Posterior cingulate gyrus (tissue), 11 donors: ENCODE measurements around the gene LYRM9.
"Not testable (repeated sequence)": the region's sequence is repeated elsewhere in the genome, so short reads cannot be mapped to it uniquely, and the experiment has no call there.

Experiments
- DNase-seq, 10 donors: peaks; one replicate each; pipeline versions ENCODE4 v3.0.0 to v3.0.0-alpha.2; 2020 to 2021; ENCODE audit warnings: mixed read lengths in 3 of 10
- intact Hi-C: fragments of 100-400 bp; cut with DNase I; formaldehyde crosslinking; loops from one replicate; pipeline ENCODE4 v1.15.1; 2023

The LYRM9 gene

DNA sequence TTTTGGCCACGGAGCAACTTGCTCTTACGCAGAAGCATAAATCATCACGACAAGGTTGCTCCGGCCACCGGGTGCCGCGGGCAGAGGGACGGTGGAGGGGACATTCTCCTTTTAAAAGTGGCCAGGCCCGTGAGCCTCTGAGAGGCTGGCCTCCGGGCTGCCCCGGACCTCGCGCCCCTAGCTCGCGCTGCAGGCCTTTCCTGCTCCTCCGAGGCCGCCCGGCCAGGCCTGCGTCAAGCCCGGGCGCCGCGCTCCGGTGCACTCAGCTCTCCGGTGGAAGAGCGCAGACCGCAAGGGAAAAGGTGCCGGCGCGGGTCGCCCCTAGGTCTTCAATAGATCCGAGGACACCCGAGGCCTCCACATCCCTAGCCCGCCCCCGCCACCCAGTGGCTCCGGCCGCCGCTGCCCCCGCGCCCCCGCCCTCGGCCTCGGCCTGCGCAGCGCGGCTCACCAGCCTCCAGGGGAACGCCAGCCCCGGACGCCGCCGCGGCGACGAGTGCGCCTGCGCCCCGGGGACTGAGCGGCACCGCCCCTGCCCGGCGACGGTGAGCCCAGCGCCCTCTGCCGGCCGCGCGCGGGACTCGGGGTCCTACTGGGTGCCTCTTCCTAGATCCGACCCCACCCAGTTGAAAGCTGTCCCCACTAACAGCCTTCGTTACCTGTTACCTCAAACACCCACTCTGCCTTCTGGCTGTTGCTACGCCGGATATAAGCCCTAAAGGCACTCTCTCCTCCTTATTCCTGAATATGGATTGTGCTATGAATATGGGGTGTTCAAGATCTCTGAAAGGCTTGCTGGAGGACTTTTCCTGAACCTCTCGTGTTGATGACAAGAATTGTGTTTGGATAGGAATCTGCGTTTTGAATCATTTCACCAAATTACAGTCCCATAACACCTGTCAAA, at the start of gene LYRM9:
Gene LYRM9 (minus strand): TSS at position 500 of the 904 bp plus-strand sequence. CDS start 10,671 bp downstream, outside the sequence.
- intact Hi-C loops: loop anchor here (5.0 kb wide), 5 partner anchors 104 to 359 kb away; partner anchors contain the start of gene NLK
- DNase-seq: peak; percentile 85 to 99 (median 89)

DNA sequence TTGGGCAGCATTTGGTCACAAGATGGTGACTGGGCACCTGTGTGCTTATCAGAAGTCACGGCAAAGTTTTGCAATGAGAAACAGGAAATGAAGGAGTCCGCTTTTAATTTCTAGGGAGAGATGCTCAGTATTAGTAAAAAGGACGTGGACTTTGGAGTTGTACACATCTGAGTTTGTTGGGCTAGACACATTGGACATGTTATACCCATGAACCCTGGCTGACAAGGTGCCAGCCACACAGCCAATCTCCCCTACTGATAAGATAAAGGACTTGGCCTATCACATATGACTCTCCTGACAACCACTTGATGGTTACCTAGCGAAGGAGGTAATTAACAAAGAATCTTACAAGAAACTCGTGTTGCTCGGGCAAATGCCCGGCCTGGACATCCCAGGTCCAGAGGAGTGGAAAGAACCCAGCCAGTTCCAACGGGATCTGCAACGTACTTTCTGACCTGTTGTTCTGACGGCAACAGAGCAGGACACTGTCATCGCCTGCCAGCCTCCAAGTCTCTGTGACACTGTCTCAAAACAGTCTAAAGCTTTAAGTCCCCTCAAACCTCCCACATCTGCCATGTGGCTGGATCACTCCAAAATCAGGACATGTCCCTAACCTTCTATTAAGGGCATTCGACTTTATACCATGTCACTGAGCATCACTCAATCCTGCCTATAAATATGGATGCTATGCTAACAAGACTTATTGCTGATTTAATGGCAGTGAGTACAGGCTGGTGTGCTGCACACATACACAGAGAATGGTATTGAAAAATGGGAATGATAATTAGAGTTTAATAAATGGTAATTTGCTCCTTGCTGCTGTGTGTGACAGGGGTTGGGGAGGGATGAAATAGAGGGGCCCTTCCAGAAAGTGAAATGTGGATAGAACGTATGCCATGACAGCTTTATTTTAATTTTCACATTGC, 47.6 kb upstream of the LYRM9 start:
- intact Hi-C loops: no loop called here
- no peak for DNase-seq

DNA sequence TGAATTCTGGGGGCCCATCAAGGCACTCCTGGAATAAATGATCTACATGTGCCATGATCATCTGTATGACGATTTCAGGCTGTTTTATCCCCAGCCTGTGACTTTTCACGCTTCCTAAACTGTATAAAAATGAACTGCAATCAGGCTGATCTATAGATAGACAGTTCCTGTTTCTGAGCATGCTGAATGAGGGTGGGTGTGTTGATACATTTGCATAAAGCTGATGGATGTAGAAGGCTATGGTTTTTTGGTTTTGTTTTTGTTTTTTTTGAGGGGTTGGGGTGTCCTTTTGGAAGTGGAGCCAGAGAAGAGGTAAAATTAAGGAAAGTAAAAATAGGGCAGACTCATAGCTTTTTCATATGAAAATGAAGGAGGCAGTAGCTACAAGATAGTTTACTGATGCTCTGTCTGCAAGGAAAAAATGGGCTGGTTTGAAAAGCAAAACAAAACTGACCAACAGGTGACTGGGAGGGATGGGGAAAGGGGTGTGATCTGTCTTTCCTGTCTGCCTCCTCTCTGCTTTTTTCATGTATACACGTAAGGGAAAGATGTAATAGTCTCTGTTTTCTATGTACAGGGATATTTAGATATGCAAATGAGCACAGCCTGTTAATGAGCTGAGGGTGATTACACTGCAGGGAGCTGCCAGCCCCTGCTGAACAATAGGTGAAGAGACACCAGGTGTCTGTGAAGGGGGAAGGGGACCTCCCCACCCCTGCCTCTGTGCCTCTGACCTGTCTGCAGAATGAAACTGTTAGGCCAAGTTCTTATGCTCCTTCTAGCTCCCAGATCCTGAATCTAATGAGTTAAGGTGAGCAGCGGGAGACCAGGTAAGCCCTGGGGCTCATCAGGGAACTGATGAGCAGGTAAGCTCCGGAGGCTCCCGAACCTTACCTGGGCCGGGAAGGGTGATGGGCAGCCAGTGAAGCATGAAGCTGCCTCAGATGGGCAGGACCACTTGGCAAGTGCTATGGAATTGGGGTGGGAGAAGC, 46.6 kb upstream of the LYRM9 start:
- DNase-seq: no peak
- intact Hi-C loops: no loop called here

DNA sequence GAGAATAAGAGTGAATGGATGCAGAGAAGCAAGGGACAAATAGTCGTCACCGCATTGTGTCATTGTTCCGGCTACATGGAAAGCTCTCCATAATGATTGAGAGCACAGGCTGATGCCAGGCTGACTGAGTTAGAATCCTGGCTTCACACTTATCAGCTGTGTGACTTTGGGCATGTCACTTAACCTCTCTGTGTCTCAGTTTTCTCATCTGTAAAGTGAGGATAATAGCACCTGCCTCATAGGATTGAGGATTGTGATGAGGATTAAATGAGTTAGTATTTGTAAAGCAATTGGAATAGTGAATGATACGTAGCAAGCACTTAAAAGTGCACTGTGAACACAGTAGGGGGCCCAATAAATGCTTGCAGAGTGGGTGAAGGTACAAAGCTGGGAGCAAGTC, 45.7 kb upstream of the LYRM9 start:
- intact Hi-C loops: no loop called here
- DNase-seq: no peak

DNA sequence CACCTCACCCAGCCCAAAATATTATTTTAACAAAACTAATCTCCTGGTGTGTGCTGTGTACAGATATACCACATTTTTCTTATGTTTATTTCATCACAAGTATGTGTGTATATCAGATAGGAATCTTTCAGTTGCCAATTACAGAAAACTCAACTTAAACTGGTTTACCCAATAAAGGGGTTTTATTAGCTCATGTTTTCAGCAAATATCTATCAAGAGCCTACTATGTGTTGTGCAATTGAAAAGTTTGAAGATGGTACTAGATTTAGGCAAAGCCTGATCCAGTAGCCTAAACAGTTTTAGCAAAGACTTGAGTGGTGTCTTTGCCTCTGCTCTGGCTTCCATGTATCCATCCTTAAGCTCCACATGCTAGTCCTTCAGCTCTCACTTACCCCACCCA, 45.1 kb upstream of the LYRM9 start:
- DNase-seq: no peak
- intact Hi-C loops: no loop called here

DNA sequence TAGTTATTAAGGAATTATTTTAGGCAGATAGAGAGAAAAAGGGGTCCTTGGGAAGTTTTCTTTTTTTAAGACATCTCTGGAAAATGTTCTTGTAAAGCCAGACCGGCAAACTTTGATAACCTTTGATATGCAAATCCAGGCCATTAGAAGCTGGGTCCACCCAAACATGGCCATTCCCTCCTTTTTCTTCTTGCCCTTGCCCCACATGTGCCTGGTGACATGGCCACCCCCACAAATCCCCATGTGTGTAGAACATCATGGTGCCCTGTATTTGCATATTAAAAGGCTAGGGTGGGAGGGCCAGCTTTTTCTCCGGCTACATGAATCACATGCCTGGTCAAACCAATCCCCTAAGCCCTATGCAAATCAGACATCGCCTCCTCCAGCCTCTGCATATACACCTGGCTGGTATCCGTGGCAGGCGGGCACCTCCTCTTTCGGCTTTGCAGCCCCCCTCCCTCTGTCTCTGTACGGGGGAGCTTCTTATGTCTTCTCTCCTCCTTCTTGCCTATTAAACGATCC, 43.9 kb upstream of the LYRM9 start:
- DNase-seq: no peak
- intact Hi-C loops: no loop called here

DNA sequence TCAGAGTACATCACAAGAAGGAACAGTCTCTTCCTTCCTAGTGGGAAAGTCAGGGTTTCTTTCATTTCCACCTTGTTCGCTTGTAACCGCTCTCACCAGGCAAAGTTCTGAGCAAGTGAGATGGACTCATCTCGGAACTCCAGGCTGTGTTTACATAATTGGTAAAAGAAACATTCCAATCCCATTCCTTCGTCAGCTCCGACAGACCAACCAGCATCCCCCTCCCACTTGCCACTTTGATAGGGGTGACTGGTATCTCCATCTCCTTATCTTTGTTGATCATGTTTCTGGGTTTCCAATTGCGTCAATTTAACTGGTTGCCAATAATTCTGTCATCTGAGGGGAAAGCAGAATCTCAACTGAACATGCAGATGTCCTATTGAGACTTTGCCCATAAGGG, 36.8 kb upstream of the LYRM9 start:
- no peak for DNase-seq
- intact Hi-C loops: no loop called here

DNA sequence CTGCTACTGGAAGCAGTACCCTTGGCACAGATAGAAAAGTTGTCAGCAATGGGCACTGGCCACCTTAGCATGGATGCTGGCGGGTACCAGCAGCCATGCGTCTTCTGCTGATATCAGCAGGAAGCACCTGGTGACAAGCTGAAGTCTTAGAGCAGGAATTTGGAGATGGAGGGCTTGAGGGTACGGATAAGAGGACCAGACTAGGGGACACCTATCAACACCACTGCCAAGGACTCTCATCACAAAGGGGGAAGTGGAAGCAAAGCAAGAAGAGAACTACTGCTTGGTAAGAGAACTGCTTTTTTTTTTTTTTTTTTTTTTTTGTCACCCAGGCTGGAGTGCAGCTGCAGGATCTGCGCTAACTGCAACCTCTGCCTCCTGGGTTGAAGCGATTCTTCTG, 35.4 kb upstream of the LYRM9 start:
- peak in 1 of 10 donors; percentile 10 for DNase-seq
- intact Hi-C loops: no loop called here

DNA sequence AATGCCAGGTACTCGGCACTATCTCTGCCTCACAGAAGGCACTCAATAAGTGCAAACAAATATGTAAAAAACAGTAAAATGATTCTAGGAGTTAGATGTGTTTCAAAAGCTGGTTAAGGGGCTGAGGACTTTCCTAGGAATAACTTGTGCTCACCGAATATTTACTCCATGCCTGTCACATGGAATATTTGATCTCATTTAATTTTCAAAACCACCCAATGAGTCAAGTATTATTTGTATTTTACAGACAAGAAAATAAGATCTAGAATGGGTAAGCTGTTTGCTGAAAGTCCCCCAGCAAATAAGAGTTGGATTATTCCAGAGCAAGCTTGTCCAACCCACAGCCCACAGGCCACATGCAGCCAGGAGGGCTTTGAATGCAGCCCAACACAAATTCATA, 34.6 kb upstream of the LYRM9 start:
- intact Hi-C loops: no loop called here
- DNase-seq: peak in 1 of 10 donors; percentile 2

DNA sequence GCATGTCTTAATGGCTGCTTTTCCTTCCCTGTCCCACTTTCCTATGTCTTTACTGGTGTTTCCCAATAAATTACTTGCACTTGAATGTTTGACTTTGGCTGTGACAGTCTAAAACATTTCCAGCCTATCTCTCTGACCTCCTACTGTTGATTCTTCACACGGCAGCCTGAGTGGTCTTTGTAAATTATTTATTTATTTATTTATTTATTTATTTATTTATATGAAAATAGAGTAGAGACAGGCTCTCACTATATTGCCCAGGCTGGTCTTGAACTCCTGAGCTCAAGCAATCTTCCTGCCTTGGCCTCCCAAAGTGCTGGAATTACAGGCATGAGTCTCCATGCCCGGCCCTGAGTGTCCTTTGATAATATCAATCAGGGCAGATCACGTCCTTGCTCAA, 28.4 kb upstream of the LYRM9 start:
- DNase-seq: no peak
- intact Hi-C loops: no loop called here

DNA sequence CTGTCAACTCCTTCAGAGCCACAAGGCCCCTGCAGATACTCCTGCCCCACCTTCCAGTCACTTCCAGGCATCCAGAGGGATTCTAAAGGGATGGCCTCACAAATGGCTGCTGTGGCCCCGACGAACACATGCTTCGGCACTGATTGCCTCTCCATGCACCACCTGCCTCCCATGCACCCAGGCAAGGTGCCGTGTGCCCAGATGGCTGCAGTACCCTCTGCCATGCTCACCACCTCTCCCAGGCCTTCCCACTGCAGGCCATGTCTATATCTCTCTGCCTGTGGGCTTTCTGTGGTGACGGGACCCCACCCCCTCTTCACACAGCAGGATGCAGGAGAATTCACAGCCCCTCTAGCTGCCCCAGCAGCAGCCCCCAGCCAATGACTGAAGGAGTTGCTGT, 27.9 kb upstream of the LYRM9 start:
- no peak for DNase-seq
- intact Hi-C loops: no loop called here

DNA sequence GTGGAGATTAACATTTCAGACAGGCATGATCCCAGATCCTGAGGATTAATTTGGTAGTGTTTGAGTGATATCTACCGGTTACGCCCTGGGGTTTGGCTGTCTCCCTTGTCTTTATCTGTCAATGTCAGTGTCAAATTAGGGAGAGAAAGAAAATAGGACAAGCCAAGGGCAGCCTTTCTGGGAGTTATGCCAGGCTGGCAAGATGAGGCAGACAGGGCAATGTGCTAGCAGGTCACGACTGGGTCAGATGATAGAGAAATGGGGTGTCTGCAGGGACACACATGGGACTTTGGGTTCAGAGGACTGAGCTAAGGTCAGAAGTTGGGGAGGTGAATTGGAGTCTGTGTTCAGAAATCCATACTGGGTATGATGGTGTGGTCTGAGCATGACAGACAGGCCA, 27.4 kb upstream of the LYRM9 start:
- intact Hi-C loops: no loop called here
- no peak for DNase-seq

DNA sequence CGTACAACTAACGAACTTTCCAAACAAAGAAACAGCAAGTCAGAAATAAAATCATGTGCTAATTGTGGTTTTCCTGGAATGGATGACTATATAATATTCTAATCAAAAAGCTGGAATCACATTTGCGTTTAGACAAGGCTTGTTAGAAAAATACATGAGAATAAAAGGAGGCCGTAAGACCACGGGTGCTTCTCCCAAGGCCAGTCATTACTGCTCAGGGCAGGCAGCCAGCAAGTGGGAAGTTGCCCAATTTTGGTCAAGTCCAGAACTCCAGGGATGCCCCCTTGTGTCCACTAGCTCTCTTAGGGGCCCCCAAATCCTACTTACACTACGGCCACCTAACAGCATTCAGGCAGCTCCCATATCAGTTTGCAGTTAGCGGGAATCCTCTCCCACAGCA, 25.9 kb upstream of the LYRM9 start:
- intact Hi-C loops: no loop called here
- DNase-seq: no peak

DNA sequence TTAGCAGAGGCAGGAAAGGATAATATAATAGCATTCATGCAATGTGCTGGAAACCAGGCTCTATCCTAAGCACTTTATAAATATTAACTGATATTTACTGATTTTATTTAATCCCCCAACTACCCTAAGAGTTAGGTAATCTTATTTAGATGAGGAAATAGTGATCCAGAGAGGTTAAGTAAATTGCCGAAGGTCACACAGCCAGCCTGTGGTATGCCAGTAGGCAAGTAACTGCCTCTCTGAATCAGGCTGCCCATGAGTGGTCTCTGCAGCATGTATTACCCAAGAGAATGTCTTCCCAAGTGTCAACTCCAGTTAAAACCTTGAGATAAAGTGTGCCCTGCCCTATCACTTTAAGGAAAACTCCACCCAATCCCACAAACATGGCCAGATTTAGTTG, 25.3 kb upstream of the LYRM9 start:
- DNase-seq: no peak
- intact Hi-C loops: no loop called here

DNA sequence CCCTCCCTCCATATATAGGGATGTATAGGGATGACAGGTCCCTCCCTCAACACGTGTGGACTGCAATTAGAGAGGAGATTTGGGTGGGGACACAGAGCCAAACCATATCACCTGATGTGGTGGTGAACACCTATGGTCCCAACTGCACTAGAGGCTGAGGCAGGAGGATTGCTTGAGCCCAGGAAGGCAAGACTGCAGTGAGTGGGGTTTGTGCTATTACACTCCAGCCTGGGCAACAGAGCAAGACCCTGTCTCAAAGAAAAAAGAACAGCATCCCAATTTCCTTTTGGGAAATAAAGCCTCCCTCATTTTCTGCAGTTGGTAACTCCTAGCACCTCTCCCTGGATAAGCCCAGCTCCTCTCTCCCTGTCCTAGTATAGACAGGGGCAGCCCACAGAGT, 23.8 kb upstream of the LYRM9 start:
- DNase-seq: no peak
- intact Hi-C loops: no loop called here

DNA sequence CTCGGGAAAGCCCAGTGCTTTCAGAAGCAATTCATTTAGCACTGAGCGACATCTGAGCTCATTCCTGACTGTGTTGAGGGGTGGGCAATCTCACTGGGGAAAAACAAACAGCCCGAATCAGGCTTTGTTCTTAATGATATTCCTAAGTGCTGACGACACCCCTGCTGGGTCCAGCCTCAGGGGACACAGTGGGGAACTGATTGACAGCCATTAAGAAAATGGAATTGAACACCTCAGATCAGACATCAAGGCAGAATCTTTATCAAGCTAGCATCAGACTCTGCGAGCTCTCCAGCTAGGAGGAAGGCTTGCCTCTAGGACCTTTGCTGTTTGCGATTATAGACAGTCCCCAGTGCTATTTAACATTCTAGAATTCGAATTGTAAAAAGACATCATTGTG, 22.5 kb upstream of the LYRM9 start:
- no peak for DNase-seq
- intact Hi-C loops: no loop called here

DNA sequence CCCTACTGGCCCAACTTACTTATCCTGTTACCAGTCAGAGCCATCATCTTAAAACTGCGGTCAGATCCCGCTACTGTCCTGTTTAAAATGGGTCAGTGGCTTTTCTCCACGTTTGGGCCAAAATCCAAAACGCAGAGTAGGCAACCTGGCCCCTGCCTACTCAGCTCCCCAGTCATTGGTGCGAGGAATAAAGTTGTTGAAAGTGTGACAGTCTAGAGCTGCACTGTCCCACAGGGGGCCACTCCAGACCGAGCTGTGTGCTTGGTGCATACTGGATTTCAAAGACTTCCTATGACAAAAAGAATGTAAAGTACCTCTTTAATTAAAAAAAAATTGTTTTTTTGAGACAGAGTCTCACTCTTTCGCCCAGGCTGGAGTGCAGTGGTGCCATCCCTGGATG, 21.2 kb upstream of the LYRM9 start:
- intact Hi-C loops: no loop called here
- no peak for DNase-seq

DNA sequence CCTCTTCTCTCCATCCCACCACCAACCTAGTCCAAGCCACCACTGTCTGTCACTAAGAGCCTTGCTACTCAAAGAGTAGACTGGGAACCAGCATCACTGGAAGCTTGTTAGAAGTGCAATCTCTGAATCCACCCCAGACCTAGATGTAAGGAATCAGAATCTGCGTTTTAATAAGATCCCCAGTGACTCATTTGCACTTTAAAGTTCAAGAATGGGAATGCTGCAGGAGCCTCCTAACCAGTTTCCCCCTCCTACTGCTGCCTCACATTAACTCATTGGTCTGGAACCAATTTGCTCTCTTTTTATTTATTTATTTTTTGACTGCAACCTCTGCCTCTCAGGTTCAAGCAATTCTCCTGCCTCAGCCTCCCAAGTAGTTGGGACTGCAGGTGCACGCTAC, 19.8 kb upstream of the LYRM9 start:
- no peak for DNase-seq
- intact Hi-C loops: no loop called here

DNA sequence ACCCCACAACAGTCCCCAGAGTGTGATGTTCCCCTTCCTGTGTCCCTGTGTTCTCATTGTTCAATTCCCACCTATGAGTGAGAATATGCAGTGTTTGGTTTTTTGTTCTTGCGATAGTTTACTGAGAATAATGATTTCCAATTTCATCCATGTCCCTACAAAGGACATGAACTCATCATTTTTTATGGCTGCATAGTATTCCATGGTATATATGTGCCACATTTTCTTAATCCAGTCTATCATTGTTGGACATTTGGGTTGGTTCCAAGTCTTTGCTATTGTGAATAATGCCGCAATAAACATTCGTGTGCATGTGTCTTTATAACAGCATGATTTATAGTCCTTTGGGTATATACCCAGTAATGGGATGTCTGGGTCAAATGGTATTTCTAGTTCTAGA, 19.1 kb upstream of the LYRM9 start:
- intact Hi-C loops, DNase-seq: not testable (repeated sequence)

DNA sequence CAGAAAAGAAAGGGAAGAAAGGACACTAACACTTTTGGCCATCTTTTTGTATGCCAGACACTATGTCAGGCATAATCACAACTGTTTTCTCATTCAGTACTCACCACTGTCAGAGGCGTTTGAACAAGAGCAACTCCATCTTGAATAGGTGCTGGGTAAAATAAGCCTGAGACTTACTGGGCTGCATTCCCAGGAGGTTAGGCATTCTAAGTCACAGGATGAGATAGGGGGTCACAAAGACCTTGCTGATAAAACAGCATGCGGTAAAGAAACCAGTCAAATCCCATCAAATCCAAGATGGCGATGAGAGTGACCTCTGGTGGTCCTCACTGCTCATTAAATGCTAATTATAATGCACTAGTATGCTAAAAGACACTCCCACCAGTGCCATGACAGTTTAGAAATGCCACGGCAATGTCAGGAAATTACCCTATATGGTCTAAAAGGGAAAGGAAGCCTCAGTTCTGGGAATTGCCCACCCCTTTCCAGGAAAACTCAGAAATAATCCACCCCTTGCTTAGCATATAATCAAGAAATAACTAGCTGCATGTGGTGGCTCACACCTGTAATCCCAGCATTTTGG, 14.9 kb upstream of the LYRM9 start:
- intact Hi-C loops: no loop called here
- no peak for DNase-seq
